Sigmoid colon (tissue), 7 donors: ENCODE data around the gene ANKRD44. TPM values are rescaled to one million over a fixed set of nuclear protein-coding genes. Genes with fewer than 3 reads are reported as not detected.
A peak's percentile ranks its signal among the peaks of the same experiment; 100 is the strongest.
"Not testable (repeated sequence)": the region's sequence is repeated elsewhere in the genome, so short reads cannot be mapped to it uniquely, and the experiment has no call there.

Experiments used
- DNase-seq: peaks from one replicate; pipeline ENCODE4 v3.0.0-alpha.2; 2019
- H3K27ac ChIP-seq, 4 donors: fragments of 200-600 bp; sonication (generic); one replicate each; pipeline ENCODE4 v1.5.1; 2016 to 2019; ENCODE audit warnings: mild to moderate bottlenecking in 1 of 4
- H3K27me3 ChIP-seq, 3 donors: fragments of 200-600 bp; sonication (generic); one replicate each; pipeline ENCODE4 v1.5.1; 2019; ENCODE audit warnings: mild to moderate bottlenecking in 1 of 3
- H3K36me3 ChIP-seq, 4 donors: fragments of 200-600 bp; sonication (generic); one replicate each; pipeline ENCODE4 v1.5.1; 2016 to 2019
- H3K4me1 ChIP-seq, 4 donors: fragments of 200-600 bp; sonication (generic); one replicate each; pipeline ENCODE4 v1.5.1; 2017 to 2019
- H3K4me3 ChIP-seq, 4 donors: fragments of 200-600 bp; sonication (generic); one replicate each; pipeline ENCODE4 v1.5.1; 2017 to 2019; ENCODE audit warnings: mild to moderate bottlenecking in 2 of 4, moderate library complexity in 1 of 4
- H3K9me3 ChIP-seq, 4 donors: fragments of 200-600 bp in 3 of 4; sonication (generic) in 3 of 4; one replicate each; pipeline versions ENCODE4 v1.5.1 to v1.6.1; 2013 to 2019
- CTCF ChIP-seq, 4 experiments: fragments of 450-650 bp in 3 of 4; fragments of 200-600 bp in 1 of 4; IDR thresholded peaks; one replicate each; pipeline ENCODE4 v1.5.1; 2016 to 2019; ENCODE audit warnings: antibody characterized with exemption in 4 of 4, mild to moderate bottlenecking in 3 of 4, moderate library complexity in 2 of 4
- EP300 ChIP-seq, 4 donors: sonication (generic); formaldehyde crosslinking; IDR thresholded peaks; one replicate each; pipeline ENCODE4 v1.6.1; 2017; ENCODE audit warnings: antibody characterized with exemption in 4 of 4
- POLR2A ChIP-seq, 2 donors: fragments of 450-650 bp; IDR thresholded peaks; one replicate each; pipeline ENCODE4 v1.6.1; 2016; ENCODE audit warnings: antibody characterized with exemption in 2 of 2, mild to moderate bottlenecking in 2 of 2, moderate library complexity in 2 of 2
- POLR2AphosphoS5 ChIP-seq, 4 donors: sonication (generic); formaldehyde crosslinking; IDR thresholded peaks; one replicate each; pipeline ENCODE4 v1.6.1; 2017; ENCODE audit warnings: antibody characterized with exemption in 4 of 4
- WGBS, 2 donors: extraction: QIAGEN DNeasy Blood & Tissue Kit; methylation state at CpG; one replicate each; pipeline ENCODE4 v1.1.7; 2013; 5-methylcytosine and 5-hydroxymethylcytosine counted together
- intact Hi-C: fragments of 100-400 bp; cut with DNase I; formaldehyde crosslinking; loops from one replicate; pipeline ENCODE4 v1.15.1; 2023
- polyA plus RNA-seq, 3 donors: library from polyadenylated mRNA; stranded (reverse); fragments of 200-250 nt; gene quantifications; one replicate each; pipeline ENCODE4 v1.2.3, GENCODE V29; 2013
- total RNA-seq, 4 donors: library from RNA; depleted of rRNA; stranded (reverse); fragments of >200 nt; gene quantifications; one replicate each; pipeline ENCODE4 v1.1.0, GENCODE V29; 2016
- donor health status: healthy with polysubstance abuse.
- donor health status: Bipolar disorder and iron deficiency.
- donor health status: healthy.

Gene ANKRD44
- total and polyA plus RNA-seq, 7 donors: 1.2 to 41.1 (median 34.2) TPM

- intact Hi-C loops: no loop called here
- Histone ChIP-seq H3K36me3 (no peaks in the 10 kb centered on the region), H3K9me3 (no peaks in the 10 kb centered on the region), H3K27me3 (no peaks in the 10 kb centered on the region), H3K4me1 (peaks cover 0 to 57% (median 36%) of the 10 kb centered on the region in 4 donors), H3K4me3 (no peak overlapping the region), H3K27ac (peak overlapping the region in 1 of 4 donors; percentile 8)
- 39 to 86% methylated on average over 1 of the region's 1 CpG for WGBS, 2 donors
- no peak for DNase-seq
- TF ChIP-seq POLR2A (IDR thresholded peaks at IDR 0.05) (no peak), POLR2AphosphoS5 (IDR thresholded peaks at IDR 0.05) (no peak), CTCF (IDR thresholded peaks at IDR 0.05) (no peak), EP300 (IDR thresholded peaks at IDR 0.05) (no peak)
Observed at GRCh38 chr2:197241153-197241552, 69.4 kb downstream of the ANKRD44 start.

- DNase-seq: no peak
- Histone ChIP-seq H3K27ac (peak overlapping the region in 1 of 4 donors; percentile 8), H3K27me3 (no peaks in the 10 kb centered on the region), H3K36me3 (no peaks in the 10 kb centered on the region), H3K4me1 (peaks cover 0 to 61% (median 39%) of the 10 kb centered on the region in 4 donors), H3K4me3 (no peak overlapping the region), H3K9me3 (no peaks in the 10 kb centered on the region)
- TF ChIP-seq EP300 (IDR thresholded peaks at IDR 0.05): no peak
- TF ChIP-seq POLR2A (IDR thresholded peaks at IDR 0.05): no peak
- no peak for TF ChIP-seq CTCF (IDR thresholded peaks at IDR 0.05)
- no peak for TF ChIP-seq POLR2AphosphoS5 (IDR thresholded peaks at IDR 0.05)
- WGBS, 2 donors: 19 to 31% methylated on average over 1 of the region's 1 CpG
- intact Hi-C loops: no loop called here
Observed at GRCh38 chr2:197240421-197241041, 70.0 kb downstream of the ANKRD44 start.

GRCh38 chr2:197240018-197240417 lies 70.6 kb downstream of the ANKRD44 start:
- intact Hi-C loops, DNase-seq, H3K36me3 ChIP-seq, H3K4me3 ChIP-seq, H3K27me3 ChIP-seq, H3K9me3 ChIP-seq: not testable (repeated sequence)
- Histone ChIP-seq H3K27ac (peak overlapping the region in 1 of 4 donors; percentile 8), H3K4me1 (peaks cover 0 to 61% (median 39%) of the 10 kb centered on the region in 4 donors)
- 71 to 79% methylated on average over 7 of the region's 7 CpGs for WGBS, 2 donors

- Histone ChIP-seq H3K9me3 (no peaks in the 10 kb centered on the region), H3K27me3 (no peaks in the 10 kb centered on the region), H3K27ac (peak overlapping the region in 3 of 4 donors; percentile 7 to 32 (median 21)), H3K4me3 (no peak overlapping the region), H3K4me1 (peaks cover 0 to 61% (median 39%) of the 10 kb centered on the region in 4 donors), H3K36me3 (no peaks in the 10 kb centered on the region)
- intact Hi-C loops: no loop called here
- WGBS, 2 donors: 23 to 47% methylated on average over 2 of the region's 2 CpGs
- no peak for TF ChIP-seq POLR2AphosphoS5 (IDR thresholded peaks at IDR 0.05)
- no peak for TF ChIP-seq POLR2A (IDR thresholded peaks at IDR 0.05)
- no peak for TF ChIP-seq CTCF (IDR thresholded peaks at IDR 0.05)
- no peak for TF ChIP-seq EP300 (IDR thresholded peaks at IDR 0.05)
- DNase-seq: no peak
Observed at GRCh38 chr2:197239434-197239833, 71.1 kb downstream of the ANKRD44 start.

GRCh38 chr2:197238043-197238365 lies 72.6 kb downstream of the ANKRD44 start:
- no peak for DNase-seq
- WGBS, 2 donors: 51% methylated on average over 2 of the region's 2 CpGs
- H3K27ac ChIP-seq: no peak overlapping the region
- H3K4me3 ChIP-seq: no peak overlapping the region
- no peaks in the 10 kb centered on the region for H3K27me3 ChIP-seq
- peaks cover 0 to 60% (median 43%) of the 10 kb centered on the region in 4 donors for H3K4me1 ChIP-seq
- H3K36me3 ChIP-seq: no peaks in the 10 kb centered on the region
- intact Hi-C loops: no loop called here
- TF ChIP-seq POLR2A (IDR thresholded peaks at IDR 0.05) (no peak), POLR2AphosphoS5 (IDR thresholded peaks at IDR 0.05) (no peak), CTCF (IDR thresholded peaks at IDR 0.05) (no peak), EP300 (IDR thresholded peaks at IDR 0.05) (no peak)
- H3K9me3 ChIP-seq: no peaks in the 10 kb centered on the region
